Fibroblast of skin of left quadriceps (primary cell): ENCODE results near the gene EVI5.
"Not testable (repeated sequence)": the region's sequence is repeated elsewhere in the genome, so short reads cannot be mapped to it uniquely, and the experiment has no call there.

Experiments
- DNase-seq, 2 experiments: peaks; one replicate each; pipeline ENCODE4 v3.0.0-alpha.2; 2013; ENCODE audit warnings: low read depth in 2 of 2

EVI5 gene

DNA sequence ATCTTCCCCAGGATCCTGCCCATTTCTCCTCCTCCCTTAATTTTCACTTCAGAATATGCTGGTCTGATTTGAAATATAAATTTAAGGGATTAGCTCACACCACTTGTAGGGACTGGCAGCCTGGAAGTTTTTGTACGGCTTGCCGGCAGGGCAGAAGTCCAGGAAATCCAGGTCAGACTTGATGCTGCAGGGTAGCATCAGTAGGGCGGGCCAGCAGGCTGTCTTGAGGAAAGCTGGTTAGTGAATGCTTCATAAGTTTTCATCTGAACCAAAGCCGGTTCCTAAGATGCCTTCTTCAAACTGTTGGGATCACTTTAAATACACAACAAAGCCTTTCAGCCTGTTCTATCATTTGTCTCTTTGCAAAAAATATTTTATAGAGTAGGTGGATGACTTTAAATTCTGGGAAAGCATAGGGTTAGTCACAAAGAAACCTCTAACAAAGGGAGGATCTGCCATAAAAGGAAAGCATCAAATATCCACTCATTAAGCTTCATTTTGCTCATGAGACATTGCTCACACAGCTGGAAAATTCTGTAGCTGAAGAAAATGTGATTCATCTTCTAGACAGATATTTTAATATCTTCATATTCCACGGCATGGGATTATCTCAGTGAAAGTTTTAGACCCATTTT lies 207.5 kb downstream of the EVI5 start:
- DNase-seq: no peak

DNA sequence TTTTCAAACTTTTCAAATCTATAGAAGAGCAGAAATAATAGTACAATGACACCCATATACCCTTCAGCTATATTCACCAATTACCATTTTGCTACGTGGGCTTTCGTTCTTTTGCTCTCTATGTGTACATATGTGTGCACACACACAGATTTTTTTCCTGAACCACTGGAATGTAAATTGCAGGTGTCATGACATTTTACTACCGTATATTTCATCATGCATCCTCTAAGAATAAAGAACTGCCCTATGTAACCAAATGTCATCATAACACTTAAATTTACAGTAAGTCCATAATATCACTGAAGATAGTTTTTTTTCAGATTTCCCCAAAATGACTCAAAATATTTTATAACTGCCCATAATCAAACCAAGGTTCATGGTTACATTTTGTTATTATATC lies 209.8 kb downstream of the EVI5 start:
- DNase-seq: no peak

DNA sequence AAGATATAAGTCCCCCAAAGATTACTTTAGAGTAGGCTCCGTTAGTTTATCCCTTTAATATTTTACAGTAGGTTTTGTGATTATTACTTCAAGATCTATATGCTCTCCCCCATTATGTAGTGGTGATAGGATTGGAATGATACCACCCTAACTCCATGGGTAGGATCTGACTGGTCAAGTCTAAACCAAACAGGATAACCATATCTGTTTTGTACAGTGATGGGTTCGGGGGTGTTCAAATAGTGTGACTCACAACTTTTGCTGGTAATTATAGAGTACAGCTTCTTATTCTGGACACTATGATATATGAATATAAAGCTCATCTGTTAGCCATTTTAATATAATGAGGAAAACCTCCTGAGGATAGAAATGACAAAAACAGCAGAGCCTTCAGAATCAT lies 212.4 kb downstream of the EVI5 start:
- no peak for DNase-seq

DNA sequence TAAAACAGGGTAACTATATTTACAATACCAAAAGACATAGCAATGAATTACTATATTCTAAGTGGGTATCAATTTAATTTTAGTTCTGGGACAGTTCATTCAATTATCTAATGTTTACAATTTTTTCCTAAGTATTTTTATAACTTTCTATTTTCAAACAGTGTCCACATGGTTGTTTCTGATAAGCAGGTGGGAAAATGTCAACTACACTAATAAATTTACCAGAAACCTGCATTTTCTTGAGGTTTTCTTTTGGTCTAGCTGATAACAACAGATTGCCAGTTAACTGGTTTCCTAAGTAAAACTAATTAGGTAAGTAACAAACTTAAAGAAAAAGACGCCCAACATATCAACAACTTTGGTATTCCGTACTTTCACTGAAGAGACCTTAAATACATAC lies 213.3 kb downstream of the EVI5 start:
- no peak for DNase-seq

DNA sequence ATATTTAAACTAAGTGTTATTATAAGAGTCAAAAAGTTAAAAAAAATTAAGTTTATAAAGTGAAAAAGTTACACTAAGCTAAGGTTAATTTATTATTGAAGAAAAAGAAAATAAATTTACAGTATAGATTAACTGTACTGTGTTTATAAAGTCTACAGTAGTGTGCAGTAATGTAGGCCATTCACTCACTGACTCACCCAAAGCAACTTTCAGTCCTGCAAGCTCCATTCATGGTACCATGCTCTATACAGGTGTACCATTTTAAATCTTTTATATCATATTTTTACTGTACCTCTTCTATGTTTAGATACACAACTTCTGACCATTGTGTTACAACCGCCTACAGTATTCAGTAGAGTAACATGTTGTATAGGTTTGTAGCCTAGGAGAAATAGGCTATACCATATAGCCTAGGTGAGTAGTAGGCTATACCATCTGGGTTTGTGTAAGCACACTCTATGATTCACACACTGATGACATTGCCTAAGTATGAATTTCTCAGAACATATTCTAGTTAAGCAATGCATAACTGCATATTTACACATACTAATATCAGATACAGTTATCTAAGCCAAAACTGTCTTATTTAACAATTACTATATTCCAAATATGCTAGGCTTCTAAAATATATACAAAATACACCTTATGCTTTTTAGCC lies 217.6 kb downstream of the EVI5 start:
- no peak for DNase-seq

DNA sequence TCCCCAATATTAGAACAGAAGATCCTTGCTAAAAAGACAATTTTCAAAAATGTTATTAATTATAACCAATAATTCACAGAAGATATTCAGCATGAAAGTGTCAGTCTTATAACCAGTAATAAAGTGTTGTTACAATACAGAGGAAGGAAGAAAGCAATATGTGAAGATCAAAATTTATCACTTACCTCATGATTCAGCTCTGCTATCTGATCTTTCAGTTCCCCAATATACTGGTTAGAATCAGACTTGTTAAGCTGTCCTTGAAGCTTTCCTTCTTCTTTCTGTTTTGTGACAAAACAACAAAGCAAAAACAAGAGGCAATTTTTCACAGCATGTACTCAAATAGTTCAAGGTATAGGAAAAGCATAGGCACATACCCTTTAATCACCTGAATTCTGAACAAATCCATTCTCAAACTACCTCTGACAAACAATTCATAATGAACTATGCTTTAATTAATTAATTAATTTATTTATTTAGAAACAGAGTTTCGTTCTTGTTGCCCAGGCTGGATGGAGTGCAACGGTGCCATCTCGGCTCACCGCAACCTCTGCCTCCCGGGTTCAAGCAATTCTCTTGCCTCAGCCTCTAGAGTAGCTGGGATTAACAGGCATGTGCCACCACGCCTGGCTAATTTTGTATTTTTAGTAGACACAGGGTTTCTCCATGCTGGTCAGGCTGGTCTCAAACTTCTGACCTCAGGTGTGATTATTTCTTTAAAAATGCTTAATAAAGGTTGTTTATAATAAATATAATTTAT lies 221.3 kb downstream of the EVI5 start:
- no peak for DNase-seq

DNA sequence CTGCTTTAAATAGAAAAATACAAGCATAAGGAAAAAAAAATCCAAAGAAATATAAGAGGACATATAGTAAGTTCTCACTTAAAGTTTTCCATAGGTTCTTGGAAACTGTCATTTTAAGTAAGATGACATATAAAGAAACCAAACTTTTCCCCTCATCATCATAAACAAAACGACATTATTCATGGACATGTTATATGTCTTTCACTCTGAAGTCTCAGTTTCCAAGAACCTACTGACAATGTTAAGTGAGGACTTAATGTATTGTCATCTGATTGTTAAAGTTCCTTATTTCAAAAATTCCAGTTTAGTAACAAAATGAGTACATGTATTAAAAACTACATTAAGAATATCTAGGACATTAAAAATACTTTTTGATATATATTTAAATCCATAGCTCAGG lies 228.6 kb downstream of the EVI5 start:
- DNase-seq: no peak

DNA sequence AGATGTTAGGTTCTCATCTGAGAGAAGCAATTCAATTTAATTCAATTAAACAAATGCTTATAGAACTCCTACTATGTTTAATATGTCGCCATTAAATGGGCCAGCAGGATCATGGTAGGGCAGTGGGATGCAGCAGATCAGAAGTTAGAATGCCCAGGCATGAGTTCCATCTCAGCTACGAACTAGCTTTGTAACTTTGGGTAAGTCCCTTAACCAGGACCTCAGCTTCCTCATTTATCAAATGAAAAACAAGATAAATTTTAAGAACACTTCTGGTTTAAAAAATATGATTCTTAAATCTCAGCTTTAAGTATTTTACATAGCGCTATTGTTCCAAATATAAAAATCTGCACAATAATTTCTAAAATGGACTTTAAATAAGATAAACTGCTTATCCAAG lies 230.7 kb downstream of the EVI5 start:
- DNase-seq: no peak

DNA sequence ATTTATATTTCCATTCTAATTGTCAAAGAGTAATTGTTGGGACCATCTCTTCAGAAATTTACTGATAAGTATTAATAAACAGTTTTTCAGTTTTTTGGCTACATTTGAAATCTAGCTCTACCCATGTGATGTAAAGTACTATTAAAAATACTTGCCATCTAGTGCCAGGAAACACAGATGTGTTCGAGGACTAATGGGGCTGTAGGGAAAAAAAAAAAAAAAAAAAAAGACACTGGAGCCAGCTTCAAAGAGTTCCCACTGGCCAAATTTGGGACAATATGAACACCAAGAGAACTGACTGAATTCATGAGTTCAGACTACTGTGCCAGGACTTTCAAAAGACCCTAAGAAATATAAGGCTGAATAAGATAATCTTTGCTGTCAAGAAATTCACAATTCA lies 233.0 kb downstream of the EVI5 start:
- no peak for DNase-seq

DNA sequence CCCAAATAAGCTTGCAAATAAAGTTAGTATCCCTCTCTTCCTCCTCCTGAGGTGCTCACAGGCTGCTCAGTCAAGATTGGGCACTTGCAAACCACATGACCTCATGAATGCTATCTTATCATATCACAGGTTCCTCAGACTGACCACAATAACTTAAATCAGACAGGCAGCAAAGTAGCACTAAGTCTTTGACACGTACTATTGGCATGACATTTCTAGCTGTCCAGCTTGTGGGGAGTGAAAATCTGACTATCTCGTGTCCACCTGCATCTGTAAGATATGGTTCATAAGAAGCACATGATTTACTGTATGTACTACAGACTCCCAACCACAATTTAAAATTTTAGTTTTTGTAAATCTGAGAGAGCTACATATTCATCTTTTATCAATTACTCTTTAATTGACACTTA lies 240.1 kb downstream of the EVI5 start:
- no peak for DNase-seq

DNA sequence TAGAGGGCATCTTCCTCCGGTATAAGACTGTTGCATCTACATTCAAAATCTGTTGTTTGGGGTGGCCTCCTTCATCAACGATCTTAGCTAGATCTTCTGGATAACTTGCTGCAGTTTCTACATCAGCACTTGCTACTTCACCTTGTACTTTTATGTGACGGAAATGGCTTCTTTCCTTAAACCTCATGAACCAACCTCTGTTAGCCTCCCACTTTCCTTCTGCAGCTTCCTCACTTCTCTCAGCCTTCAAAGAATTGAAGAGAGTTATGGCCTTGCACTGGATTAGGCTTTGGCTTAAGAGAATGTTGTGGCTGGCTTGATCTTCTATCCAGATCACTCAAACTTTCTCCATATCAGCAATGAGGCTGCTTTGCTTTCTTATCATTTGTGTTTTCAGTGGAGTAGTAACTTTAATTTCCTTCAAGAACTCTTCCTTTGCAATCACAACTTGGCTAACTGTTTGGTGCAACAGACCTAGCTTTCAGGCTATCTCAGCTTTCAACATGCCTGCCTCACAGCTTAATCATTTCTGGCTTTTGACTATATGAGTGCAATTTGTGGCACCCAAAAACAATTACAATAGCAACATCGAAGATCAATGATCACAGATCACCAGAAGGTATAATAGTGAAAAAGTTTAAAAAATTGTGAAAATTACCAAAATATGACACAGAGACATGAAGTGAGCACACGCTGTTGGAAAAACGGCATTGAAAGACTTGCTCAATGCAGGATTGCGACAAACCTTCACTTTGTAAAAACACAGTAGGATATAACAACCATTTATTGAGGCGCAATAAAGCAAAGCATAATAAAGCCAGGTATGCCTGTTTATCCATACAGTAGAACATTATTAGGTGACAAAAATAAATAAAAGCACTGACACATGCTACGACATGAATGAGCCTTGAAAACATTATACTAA lies 241.5 kb downstream of the EVI5 start:
- no peak for DNase-seq

DNA sequence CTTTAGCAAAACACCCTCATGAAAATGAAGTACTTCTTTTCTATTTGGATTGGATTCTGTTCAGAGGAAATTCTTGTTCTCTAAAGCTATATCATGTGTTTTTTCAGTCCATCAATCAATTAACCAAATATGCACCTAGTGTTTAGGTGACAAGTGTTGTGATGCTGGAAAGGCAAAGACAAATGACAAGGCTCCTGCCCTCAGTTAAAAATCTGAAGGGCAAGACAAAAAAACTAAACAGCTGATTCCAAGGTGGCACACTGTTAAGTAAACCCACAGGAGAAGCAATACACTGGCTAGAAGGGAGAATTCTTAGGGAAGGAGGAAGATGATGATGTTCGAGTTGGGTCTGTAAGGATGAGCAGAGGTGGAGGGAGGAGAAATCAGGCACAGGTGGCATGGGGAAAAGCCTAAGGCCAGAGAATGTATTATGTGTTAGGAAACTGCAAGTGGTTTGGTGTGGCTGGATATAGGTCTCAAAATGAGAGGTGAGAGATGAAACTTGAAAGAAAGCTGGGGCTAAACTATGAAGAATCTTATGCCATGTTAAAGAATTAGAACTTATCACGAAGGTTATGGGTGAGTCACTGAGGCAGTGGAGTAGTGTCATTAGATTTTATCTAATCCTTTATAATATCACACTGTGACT lies 246.4 kb downstream of the EVI5 start:
- DNase-seq: no peak

DNA sequence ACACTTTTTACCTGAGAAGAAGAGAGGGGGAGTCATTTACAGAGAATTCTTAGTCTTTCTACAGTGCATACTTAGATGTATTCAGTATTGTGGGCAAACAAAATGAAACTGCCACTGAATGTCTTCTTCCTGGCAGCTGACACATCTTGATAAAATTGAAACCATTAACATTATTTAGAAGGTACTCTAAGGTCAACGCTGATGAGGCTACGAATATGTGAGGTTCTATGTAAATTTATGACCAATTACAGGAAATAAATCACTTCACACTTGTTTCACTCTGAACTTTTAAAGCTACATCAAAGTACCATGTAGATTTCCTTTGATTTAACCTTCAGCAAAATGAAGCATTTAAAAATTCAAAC lies 246.9 kb downstream of the EVI5 start:
- no peak for DNase-seq

DNA sequence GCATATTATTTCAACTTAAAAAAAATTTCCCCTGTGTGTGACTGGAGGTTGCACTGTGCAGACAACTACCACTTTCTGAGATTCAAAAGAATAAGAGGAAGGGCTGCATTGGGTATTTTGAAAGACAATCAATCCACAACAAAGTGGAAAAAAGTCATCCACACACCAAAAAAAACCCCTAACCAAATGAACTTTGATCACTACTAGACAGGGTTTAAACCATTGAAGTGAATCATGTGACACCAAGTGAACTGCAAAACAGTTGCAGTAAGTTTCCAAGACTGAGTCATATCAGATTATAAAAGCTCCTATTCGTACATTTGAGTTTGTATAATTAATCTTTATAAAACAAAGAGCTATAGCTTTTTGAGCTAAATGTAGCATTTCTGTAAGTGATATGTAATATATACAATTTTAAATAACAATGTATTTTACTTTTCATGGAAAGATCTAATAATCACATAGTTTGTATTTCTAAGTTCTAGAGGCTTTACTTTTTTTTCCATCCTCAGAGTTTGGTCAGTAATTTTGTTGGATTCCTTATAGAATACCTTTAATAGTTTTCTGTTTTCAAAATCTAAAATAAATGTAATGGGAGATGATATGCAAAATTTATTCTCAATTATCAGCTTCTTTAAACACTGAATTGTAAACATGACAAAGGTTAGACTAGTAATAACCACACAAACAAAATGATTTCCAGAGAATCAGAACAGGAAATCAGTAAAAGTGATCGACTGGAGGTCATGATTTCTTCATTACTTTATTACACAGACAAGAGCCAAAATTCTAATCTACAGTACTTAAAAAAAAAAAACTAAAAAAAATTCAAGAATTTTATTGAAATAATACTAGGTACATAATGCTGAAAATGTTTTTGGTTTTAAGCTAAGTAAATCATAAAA lies 247.7 kb downstream of the EVI5 start:
- no peak for DNase-seq

DNA sequence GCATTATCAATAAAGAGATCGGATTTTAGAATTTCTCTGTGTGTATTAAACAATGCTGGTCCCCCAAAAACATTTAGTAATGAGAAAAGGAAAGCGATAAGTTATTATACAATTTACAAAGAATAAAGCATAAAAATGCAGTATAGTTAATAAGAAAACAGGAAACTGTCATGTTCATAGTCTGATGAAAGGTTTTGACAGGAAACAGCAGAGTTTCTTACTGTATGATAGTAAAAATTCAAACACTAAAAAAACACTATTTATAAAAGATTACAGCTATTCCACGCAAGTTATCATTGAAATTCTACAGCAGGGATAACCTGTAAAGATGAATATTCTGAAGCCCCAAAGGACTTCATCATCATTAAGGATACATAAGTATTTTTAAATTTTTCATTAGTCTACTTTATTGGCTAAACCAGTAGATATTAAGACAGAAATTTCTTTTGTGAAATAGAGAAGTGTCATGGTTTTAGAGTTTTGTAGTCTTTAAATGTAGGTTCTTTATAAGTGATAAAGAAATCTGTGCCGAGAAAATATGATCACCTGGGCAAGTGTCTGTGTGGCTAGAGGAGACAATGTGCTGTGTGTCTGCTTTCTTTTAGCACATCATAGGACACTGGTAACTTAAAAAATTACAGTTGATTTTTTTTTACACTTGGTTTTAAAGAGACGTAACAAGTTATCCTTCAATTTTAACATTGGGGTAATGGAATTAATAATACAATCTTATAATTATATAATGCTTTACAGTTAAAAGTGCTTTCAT lies 248.5 kb downstream of the EVI5 start:
- DNase-seq: no peak

DNA sequence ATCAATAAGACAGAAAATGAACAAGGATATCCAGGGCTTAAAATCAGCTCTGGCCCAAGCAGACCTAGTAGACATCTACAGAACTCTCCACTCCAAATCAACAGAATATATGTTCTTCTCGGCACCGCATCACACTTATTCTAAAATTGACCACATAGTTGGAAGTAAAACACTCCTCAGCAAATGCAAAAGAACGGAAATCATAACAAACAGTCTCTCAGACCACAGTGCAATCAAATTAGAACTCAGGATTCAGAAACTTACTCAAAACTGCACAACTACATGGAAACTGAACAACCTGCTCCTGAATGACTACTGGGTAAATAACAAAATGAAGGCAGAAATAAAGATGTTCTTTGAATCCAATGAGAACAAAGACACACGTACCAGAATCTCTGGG lies 252.5 kb downstream of the EVI5 start:
- not testable (repeated sequence) for DNase-seq

DNA sequence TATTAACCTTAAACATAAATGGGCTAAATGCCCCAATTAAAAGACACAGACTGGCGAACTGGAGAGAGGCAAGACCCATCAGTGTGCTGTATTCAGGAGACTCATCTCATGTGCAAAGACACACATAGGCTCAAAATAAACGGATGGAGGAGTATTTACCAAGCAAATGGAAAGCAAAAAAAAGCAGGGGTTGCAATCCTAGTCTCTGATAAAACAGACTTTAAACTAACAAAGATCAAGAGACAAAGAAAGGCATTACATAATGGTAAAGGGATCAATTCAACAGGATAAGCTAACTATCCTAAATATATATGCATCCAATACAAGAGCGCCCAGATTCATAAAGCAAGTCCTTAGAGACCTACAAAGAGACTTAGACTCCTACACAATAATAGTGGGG lies 253.0 kb downstream of the EVI5 start:
- not testable (repeated sequence) for DNase-seq

DNA sequence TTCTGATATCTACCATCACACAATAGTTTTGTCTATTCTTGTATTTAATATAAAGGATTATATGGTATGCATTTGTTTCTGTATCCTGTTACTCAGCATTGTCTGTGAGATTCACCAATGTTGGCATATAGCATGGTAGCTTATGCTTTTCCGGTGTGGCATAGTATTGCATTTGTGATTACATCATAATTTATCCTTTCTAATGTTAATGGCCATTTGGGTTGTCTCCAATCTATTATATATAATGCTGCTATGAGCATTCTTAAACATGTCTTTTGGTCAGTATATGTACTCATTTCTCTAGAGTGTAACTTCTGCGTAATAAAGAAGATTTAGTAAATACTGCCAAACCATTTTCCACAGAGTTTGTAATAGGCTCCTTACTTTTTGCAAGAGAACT lies 257.2 kb downstream of the EVI5 start:
- DNase-seq: no peak

DNA sequence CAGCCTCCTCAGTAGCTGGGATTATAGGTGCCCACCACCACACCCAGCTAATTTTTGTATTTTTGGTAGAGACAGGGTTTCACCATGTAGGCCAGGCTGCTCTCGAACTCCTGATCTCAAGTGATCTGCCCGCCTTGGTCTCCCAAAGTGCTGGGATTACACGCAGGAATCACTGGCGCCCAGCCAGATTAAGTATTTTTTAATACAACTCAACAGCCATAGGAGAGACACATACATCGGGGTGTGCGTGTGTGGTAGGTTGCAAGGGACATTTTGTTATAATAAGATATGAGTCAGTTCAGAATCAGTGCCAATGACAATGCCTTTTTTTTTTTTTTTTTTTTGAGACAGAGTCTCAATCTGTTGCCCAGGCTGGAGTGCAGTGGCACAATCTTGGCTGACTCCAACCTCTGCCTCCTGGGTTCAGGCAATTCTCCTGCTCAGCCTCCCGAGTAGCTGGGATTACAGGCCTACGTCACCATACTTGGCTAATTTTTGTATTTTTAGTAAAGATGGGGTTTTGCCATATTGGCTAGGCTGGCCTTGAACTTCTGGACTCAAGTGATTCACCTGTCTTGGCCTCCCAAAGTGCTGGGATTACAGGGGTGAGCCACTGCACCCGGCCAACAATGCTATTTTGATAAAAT lies 259.8 kb downstream of the EVI5 start:
- DNase-seq: not testable (repeated sequence)
